Myocyte (in vitro differentiated cells): ENCODE data around the gene GPR18. TPM values are rescaled to one million over a fixed set of nuclear protein-coding genes. Genes with fewer than 3 reads are reported as not detected.

Experiments used
- DNase-seq: peaks from one replicate; pipeline ENCODE4 v3.0.0-alpha.2; 2012; ENCODE audit warnings: low read depth
- total RNA-seq: library from RNA; depleted of rRNA; stranded (reverse); fragments of >200 nt; gene quantifications from 2 replicates; pipeline ENCODE4 v1.2.3, GENCODE V29; 2014

GPR18 gene
- total RNA-seq, 1 donor from 2014 or later: not detected

GRCh38 chr13:99293178-99293577, 35.0 kb upstream of the GPR18 start:
- DNase-seq: no peak

GRCh38 chr13:99290894-99291293, 32.7 kb upstream of the GPR18 start:
- no peak for DNase-seq

DNA sequence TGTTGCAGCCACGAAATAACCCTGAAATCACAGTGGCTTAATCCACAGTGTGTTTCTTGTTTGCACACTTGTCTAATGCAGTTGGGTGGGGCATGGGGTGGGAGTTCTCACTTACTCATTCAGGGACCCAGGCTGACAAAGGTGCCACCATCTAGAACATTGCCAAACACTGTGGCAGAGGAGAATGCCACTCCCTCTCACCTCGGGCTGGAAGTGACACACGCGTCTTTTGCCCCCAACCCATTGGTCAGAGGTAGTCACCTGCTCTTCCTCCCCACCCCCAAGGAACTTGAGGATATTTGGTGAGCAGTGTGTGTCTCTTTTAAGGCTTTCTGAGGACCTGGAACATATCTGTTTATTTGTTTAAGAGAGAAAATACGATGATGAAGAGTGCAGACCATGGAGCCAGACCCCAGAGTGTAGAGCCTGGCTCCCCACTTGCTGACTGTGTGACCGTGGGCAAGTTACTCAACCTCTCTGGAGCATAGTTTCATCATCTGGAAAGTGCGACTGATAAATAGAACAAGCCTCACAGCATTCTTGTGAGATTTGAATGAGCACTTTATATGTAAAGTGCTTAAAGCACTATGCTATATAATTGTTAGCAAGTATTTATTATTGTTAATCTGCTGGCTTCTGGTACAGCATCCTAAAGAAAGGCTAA, 31.6 kb upstream of the GPR18 start:
- no peak for DNase-seq

DNA sequence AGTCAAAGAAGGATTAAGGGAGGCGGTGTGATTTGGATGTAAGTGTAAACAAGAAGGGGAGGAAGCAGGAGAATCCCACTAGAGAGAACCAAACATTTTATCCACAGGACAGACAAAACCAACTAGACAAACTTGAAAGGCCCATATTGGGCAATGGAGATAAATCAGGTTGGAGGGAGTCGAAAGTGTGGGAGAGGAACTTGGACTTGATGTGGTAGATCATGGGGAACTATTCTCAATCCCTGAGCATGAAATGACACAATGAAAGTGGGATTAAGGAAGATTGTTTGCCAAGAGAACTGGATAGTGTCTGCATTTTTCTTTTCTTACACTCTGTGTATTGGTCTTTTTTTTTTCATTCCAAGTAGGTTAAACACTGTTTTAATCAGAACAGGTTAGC, 31.1 kb upstream of the GPR18 start:
- DNase-seq: no peak

DNA sequence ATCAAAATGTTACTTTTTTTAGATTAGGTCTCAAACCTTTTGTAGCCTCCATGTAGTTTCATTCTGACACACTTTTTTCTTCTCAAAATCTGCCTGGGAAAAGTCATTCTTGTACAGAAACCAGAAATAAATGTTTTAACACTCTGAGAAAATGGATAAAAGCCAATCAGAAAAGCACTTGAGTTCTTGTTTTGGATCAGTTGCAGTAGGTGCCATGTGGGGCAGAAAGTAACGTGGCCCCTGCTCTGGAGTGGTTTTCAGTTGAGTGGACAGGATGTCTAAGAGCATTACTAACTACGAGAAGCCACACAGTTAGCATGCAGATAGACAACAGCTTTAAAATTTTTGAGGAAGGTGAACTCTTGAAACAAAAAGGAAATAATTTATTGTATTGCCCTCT, 29.9 kb upstream of the GPR18 start:
- DNase-seq: no peak

DNA sequence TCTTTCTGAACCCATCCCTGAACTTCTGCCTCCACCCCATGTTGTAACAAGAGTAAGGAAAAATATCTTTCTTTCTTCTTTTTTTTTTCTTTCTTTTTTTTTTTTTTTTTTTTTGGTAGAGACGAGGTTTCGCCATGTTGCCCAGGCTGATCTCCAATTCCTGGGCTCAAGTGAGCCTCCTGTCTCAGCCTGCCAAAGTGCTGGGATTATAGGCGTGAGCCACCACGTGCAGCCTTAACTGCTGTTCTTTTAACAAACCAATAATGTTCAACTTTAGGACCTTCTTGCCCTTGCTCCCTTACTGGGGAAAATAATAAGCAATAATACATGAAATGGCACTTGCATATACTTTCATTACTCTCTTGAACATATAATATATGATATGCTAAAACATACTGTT, 29.4 kb upstream of the GPR18 start:
- no peak for DNase-seq

DNA sequence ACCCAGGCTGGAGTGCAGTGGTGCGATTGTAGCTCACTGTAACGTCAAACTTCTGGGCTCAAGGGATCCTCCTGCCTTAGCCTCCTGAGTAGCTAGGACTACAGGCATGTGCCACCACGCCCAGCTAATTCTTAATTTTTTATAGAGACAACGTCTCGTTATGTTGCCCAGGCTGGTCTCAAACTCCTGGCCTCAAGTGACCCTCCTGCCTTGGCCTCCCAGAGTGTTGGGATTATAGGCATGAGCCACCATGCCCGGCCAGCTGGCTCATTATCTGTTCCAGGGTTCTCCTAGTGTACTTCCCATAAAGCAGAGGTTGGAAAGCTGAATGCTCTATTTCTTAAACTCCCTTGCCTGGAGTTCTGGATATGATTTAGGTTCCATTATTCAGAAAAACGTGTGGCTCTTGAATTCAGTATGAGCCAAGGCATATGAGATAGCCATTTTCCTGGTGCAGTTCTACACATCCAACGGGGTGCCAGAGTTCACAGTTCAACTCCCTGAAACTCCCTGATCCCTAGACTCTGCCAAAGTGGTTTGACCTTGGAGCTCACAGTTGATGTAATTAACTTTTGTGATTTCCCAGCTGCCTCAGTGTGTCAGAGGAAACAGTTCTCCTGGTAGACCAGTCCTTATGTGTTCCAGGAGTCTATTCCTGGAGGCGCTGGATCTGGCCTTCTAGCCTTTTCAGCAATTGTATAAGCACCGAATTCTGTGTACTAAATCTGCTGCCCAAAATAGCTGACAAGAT, 27.4 kb upstream of the GPR18 start:
- no peak for DNase-seq

DNA sequence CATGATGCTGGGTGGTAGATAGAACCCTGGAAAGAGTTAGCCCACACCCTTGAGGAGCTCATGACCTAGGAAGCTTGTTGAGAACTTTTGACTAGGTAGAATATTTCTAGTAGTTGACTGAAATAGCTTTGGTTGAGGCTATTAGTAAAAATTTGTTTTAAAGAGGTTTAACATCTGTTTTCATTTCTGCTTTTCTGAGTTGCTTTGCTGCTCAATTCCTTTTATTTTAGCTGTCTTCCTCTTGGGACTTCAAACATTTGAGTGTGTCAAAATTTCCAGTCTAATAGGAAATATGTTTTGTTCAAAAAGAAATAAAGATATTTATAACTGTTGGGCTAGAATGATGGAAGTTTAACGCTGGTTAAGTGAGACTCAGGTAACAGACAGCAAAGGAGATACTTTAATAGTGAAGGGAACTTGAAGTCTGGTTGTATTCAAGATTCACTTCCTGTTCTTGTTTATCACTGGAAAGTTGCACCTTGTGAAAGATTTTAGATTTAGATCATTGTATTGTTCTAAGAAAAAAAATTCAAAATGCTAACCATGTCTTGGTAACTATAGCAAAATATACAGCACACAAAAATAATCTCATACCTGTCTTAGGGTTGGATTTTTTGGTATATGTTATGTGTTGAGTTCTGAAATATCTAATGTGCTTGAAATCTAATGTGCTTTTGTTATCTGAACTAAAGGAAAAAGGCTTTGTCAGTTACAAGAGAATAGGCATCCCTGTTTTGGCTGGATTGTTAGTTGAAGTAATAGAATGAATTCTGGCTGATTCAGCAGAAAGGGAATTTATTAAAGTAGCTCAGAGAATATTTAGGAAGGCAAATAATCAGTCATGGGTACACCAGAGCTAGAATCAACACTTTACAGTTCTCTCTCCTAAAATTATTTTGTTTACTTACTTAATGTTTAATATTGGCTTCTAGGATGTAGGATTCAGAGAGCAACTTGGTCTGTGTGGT, 24.4 kb upstream of the GPR18 start:
- DNase-seq: no peak

GRCh38 chr13:99281811-99282263, 23.7 kb upstream of the GPR18 start:
- DNase-seq: no peak

- no peak for DNase-seq
Measured at GRCh38 chr13:99280166-99280565, 22.0 kb upstream of the GPR18 start.

DNA sequence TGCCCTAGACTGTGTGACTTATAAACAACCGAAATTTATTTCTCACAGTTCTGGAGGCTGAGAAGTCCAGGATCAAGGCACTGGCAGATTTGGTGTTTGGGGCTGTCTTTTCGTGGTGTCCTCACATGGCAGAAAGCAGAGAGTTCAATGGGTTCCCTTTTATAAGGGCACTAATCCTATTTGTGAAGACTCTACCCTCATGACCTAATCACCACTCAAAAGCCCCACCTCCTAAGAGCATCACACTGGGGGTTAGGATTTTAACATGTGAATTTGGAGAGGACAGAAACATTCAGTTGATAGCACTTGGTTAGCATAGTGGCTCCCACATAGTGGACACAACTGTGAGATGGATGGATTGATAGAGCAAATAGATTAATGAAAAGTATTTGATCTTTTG, 21.5 kb upstream of the GPR18 start:
- no peak for DNase-seq

DNA sequence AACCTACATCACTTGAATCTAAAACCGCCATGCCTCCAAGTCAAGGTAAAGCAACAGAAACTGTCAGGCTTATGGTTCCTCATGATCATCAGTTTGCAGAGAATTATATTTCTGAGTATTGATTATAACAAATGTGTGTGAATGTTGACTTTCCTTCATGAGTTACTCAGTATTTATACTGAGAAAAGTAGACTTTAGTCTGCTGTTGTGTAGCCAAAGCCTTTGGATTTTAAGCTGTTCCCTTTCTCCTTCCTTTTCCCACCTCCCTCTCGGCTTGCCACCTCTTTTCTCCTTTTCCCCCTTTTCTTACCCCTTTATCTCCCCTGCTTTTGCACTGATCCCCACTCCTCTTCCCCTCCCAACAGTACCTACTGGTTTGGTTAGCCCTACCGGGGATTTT, 20.7 kb upstream of the GPR18 start:
- no peak for DNase-seq

DNA sequence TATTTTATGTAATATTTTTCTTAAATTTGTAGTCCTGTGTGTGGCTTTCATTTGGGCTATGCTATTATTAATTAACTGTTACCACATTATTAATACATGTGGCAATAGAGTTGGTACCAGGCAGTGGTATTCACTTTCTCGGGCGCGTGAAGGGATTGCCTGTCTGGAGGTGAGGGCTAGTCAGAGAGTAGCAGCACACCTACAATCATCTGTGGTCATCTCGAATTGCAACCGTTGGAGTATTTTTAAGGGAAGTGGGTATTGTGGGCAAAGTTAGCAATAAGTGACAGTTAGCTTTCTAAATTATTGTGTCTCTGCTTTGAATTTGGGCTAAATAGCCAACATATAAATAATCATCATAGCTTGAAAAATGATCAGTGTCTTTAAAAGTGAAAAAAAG, 20.0 kb upstream of the GPR18 start:
- no peak for DNase-seq

- no peak for DNase-seq
Measured at GRCh38 chr13:99277629-99278028, 19.4 kb upstream of the GPR18 start.

DNA sequence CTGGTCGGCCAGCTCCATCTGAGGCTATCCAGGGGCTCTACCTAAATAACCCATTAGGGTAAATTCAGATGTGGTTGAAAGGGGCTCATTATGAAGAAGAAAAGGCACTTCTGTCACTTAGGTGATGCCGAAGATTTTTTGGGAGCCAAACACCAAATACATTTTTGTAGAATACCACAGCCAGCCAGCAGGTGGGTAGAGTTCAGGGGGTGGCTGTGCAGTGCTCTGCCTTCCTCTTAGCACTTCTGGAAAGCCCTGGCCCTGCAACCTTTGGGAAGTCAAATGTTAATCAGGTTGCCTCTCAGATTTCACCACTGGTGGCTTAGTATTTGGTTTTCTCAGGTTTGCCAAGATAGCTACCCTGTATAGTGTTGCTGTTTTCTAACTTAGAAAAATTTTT, 18.5 kb upstream of the GPR18 start:
- DNase-seq: no peak

DNA sequence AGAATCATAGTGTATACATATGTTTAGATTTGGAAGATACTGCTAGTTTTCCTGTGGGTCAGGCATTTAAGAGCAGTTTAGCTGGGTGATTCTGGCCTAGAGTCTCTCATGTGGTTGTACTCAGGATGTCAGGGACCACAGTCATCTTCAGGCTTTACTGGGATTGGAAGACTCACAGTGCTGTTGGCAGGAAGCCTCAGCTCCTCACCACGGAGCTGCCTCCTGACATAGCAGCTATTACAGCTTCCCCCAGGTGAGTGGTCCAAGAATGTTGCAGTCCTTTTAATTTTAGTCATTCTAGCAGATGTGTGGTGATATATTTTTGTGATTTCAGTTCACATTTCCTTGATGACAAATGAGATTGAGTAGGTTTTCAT, 16.9 kb upstream of the GPR18 start:
- peak; percentile 65 for DNase-seq

GRCh38 chr13:99273128-99273527, 14.9 kb upstream of the GPR18 start:
- no peak for DNase-seq

DNA sequence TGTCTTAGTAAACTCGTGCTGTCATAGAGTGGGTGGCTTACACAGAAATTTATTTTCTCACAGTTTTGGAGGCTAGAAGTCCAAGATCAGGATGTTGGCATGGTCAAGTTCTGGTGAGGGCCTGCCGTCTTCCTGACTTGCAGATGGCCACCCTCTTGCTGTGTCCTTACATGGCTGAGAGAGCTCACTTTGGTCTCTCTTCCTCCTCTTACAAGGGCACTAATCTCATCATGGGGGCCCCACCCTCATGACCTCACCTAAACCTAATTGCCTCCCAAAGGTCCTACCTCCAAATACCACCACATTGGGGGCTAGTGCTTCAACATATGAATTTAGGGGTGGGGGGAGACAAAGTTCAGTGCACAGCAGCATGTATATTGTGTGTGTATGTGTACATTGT, 14.3 kb upstream of the GPR18 start:
- DNase-seq: no peak

GRCh38 chr13:99271249-99271648, 13.1 kb upstream of the GPR18 start:
- no peak for DNase-seq

GRCh38 chr13:99270518-99270917, 12.3 kb upstream of the GPR18 start:
- no peak for DNase-seq

DNA sequence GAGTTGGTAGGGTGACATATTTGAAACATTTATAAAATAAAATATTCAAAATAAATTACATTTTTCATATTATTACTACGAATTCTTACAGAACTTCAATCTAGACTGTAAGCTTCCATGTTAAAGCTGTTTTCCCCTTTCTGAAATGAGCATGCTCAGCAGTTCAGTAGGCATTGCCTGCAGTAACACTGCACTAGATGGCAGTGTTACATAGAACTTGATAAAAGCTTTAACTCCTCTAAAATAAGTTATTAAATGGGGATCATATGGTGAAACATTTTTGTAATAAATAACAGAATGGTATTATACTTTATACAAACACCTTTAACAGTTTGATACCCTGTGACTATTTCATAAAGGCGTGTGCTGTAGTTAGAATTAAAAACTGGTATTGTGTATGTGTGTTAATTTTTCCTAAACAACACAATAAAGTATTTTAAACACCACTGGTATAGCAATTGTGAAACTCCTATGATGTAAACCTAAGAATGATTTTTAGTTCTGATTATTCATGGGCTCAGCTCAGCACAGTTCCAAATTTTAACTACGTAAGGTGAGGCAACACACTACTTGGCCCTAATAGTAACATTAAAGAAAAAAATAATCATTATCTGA, 11.6 kb upstream of the GPR18 start:
- DNase-seq: peak; percentile 63
